Activated CD4-positive, alpha-beta T cell treated with anti-CD3 and anti-CD28 coated beads for 48 hours (primary cell): ENCODE measurements around the gene CEP131.
"Not testable (repeated sequence)": the region's sequence is repeated elsewhere in the genome, so short reads cannot be mapped to it uniquely, and the experiment has no call there.

ENCODE experiments used
- DNase-seq: peaks from one replicate; pipeline ENCODE4 v3.0.0-alpha.2; 2020

Gene CEP131

GRCh38 chr17:81238490-81238814 is 15.7 kb upstream of the CEP131 start:
- no peak for DNase-seq

- DNase-seq, result no peak
Observed at GRCh38 chr17:81237591-81238489, 15.1 kb upstream of the CEP131 start.

- no peak for DNase-seq
Observed at GRCh38 chr17:81236784-81237183, 14.0 kb upstream of the CEP131 start.

- no peak for DNase-seq
Observed at GRCh38 chr17:81235822-81236740, 13.3 kb upstream of the CEP131 start.

- no peak for DNase-seq
Observed at GRCh38 chr17:81234940-81235821, 12.4 kb upstream of the CEP131 start.

GRCh38 chr17:81234506-81234855 is 11.7 kb upstream of the CEP131 start:
- no peak for DNase-seq

GRCh38 chr17:81233811-81234505 is 11.2 kb upstream of the CEP131 start:
- no peak for DNase-seq

- DNase-seq, result no peak
Observed at GRCh38 chr17:81233316-81233715, 10.6 kb upstream of the CEP131 start.

GRCh38 chr17:81232616-81233241 is 10.0 kb upstream of the CEP131 start:
- no peak for DNase-seq

- DNase-seq, result no peak
Observed at GRCh38 chr17:81231766-81232581, 9.2 kb upstream of the CEP131 start.

GRCh38 chr17:81231121-81231645 is 8.4 kb upstream of the CEP131 start:
- DNase-seq, result no peak

- DNase-seq, result no peak
Observed at GRCh38 chr17:81230043-81230820, 7.5 kb upstream of the CEP131 start.

GRCh38 chr17:81229666-81229920 is 6.8 kb upstream of the CEP131 start:
- no peak for DNase-seq

GRCh38 chr17:81228834-81229665 is 6.3 kb upstream of the CEP131 start:
- no peak for DNase-seq

- DNase-seq, result no peak
Observed at GRCh38 chr17:81228420-81228819, 5.7 kb upstream of the CEP131 start.

GRCh38 chr17:81227630-81228029 is 4.9 kb upstream of the CEP131 start:
- not testable (repeated sequence) for DNase-seq

- DNase-seq, result no peak
Observed at GRCh38 chr17:81223762-81224130, 981 bp upstream of the CEP131 start.

- no peak for DNase-seq
Observed at GRCh38 chr17:81222620-81222905, 202 bp downstream of the CEP131 start.

- DNase-seq, result no peak
Observed at GRCh38 chr17:81221842-81222619, 734 bp downstream of the CEP131 start.
